AG09319 (cell line): ENCODE results near the gene COL4A2.

ENCODE experiments used
- DNase-seq: peaks from one replicate; pipeline ENCODE4 v3.0.0-alpha.2; 2010; ENCODE audit warnings: low read depth; ENCODE audit errors: extremely low read depth
- TF ChIP-seq, protein P1 (sequence below): IDR thresholded peaks from 2 replicates; pipeline ENCODE4 v1.5.1; 2011; ENCODE audit warnings: low read depth, mild to moderate bottlenecking, inconsistent platforms, low read length, moderate library complexity

Gene COL4A2

DNA sequence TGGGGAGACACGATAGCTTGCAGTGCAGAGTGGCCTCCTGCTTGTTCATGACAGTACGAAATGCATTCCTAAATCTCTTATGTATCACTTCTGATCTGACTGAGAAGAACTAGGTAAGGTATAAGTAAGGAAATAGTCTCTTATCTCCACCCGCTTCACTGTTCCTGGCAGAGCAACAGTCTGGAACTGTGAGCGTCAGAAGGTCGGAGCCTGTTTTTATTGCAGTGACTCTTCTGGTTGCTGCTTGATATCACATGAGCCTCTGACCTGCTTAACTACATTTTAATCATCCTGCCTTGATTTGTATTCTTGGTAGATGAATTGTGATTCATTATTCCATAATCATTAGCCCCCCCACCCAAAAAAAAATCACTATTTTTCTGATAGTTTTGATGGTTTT, 69.0 kb downstream of the COL4A2 start:
- DNase-seq, result no peak
- TF ChIP-seq, protein P1, sequence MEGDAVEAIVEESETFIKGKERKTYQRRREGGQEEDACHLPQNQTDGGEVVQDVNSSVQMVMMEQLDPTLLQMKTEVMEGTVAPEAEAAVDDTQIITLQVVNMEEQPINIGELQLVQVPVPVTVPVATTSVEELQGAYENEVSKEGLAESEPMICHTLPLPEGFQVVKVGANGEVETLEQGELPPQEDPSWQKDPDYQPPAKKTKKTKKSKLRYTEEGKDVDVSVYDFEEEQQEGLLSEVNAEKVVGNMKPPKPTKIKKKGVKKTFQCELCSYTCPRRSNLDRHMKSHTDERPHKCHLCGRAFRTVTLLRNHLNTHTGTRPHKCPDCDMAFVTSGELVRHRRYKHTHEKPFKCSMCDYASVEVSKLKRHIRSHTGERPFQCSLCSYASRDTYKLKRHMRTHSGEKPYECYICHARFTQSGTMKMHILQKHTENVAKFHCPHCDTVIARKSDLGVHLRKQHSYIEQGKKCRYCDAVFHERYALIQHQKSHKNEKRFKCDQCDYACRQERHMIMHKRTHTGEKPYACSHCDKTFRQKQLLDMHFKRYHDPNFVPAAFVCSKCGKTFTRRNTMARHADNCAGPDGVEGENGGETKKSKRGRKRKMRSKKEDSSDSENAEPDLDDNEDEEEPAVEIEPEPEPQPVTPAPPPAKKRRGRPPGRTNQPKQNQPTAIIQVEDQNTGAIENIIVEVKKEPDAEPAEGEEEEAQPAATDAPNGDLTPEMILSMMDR, result no peak

DNA sequence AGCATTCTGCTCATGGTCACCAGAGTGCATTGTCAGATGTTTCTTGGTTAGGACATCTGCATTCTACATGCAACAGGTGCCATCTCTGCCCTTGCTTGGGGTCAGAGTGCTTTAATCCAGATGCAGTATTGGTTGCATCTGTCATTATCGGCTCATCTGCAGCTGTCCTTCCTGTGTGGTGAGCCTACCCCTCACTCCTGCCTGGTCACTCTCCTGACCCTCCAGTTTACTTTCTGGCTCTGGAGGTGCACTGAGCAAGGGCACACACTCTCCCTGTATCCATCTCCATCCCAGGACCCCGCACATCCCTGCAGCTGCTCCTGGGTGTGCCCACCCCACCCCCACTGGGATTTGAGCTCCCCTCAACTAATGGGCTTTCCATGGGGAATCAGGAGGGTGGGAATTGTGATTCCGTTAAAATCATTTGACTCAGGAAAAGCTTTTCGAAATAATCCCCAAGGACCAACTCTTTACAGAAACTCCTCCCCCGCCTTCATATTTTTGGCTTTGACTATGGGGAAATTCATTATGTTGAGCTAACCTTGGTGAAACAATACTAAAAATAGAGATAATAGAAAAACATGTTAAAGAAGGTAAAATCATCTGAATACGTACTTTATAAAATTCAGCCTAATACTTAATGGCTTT, 70.2 kb downstream of the COL4A2 start:
- TF ChIP-seq, protein P1, result no peak
- no peak for DNase-seq

DNA sequence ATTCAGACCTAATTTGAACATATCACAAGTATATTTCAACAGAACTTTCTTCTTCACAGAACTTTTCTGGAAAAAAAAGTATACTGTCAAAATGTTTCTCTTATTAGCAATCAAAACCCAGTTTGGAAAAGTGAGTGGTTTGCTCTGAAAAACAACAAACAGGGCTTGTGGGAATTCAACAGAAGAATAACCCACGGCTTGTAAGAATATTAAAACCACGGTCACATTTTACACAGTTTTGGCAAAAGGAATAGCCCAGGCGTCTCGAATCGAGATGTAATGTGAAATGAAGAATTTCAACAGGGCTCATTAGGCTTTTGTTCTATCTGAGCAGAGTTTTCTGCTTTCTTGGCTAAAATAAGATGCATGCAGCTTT, 70.7 kb downstream of the COL4A2 start:
- TF ChIP-seq, protein P1, result no peak
- DNase-seq, result no peak

DNA sequence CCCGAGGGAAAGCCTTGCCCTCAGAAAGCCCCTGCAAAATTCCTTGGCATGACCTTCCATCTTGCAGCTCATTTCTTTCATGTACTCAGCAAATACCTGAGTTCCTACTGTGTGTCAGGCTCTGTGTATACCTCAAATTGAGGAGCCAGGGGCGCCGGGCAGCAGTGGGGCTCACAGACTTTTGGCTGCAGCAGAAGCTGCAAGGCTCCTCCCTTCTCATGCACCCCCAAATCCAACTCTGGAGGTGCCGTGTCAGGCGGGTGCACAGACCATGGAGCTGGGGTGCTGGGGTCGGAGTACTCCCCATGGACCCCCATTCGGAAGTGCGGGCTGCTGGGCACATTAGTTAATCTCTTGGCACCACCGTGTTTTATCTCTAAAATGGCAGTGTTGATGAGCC, 72.3 kb downstream of the COL4A2 start:
- no peak for DNase-seq
- TF ChIP-seq, protein P1, result no peak

DNA sequence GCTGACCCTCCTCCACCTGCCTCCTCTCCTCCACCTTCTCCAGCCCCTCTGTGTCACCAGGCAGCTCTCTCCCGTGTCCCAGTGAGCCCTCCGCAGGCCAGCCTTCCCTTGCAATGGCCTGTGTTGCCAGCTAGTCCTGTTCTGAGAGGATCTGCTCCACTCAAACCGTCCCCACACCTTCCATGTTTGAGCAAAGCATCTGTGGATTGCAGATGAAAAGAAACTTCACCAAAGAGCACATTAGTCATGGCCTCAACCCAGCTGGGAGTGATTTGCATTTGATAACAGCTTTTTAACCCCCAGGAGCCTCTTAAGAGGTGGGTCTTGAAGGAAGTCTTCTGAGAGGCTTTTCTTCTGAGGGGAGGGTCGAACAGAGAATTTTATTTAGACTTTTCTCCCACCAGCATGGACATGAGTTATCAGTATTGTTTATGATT, 72.8 kb downstream of the COL4A2 start:
- TF ChIP-seq, protein P1, result no peak
- no peak for DNase-seq

DNA sequence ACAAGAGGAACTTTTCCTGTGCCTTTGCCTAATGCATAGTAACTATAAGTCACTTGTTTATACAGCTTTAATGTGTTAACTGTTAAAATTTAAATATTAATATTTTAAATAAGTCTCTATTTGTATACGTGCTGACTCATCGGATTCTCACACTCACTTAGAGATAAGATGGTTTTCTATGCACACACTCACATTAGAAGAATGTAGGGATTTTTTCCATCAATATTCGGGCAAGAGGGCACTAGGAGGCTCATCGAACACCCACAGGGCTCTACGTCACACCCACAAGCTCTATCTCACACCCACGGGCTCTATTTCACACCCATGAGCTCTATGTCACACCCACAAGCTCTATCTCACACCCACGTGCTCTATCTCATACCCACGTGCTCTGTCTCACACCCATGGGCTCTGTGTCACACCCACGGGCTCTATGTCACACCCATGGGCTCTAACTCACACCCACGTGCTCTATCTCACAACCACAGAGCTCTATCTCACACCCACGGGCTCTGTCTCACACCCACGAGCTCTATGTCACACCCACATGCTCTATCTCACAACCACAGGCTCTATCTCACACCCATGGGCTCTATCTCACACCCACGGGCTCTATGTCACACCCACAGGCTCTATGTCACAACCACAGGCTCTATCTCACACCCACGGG, 73.4 kb downstream of the COL4A2 start:
- no peak for DNase-seq

DNA sequence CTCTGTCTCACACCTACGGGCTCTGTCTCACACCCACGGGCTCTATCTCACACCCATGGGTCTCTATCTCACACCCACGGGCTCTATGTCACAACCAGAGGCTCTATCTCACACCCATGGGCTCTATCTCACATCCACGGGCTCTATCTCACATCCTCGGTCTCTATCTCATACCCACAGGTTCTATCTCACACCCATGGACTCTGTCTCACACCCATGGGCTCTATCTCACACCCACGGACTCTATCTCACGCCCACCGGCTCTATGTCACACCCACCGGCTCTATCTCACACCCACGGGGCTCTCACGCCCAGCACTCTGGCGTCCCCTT, 73.9 kb downstream of the COL4A2 start:
- no peak for DNase-seq
- TF ChIP-seq, protein P1, result no peak

More for the DNA sequence above, 73.4 kb downstream of the COL4A2 start:
- TF ChIP-seq, protein P1, result no peak
